ENCODE results near the gene CDK6.

The CDK6 gene

DNA sequence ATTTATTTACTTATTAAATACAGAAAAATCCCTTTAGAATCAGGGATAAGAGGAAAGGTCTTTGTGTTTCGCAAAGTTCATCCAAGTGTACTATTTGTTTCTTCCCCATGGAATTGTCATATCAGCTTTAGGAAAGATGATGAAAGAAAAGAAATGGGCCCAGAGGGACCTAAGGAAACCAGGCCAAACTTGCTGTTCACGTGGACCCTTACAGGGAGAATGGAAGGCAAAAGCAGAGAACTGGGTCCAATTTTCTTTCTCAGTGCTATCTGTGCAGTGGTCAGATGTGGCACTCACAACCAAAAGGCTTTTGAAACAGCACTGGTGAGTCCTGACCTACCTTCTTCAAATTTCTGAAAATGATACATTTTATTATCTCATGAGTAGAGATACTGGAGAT is 192.6 kb downstream of the CDK6 start:
- Histone ChIP-seq H3K27me3 (ENCODE audit: control insufficient read depth in 3 of 3, insufficient read depth in 3 of 3, low read depth in 1 of 3, low read length in 3 of 3) (no peaks in the 10 kb centered on the region), H4K91ac (ENCODE audit: low read depth, low read length, poor library complexity) (no peak overlapping the region), H3K18ac (ENCODE audit: low read length) (no peak overlapping the region), H3K4me1 (ENCODE audit: control insufficient read depth in 2 of 2, insufficient read depth in 1 of 2, low read depth in 1 of 2, low read length in 2 of 2) (no peaks in the 10 kb centered on the region), H3K9ac (ENCODE audit: low read depth, low read length, poor library complexity) (no peak overlapping the region), H2BK12ac (ENCODE audit: low read length) (no peak overlapping the region), H2AK5ac (ENCODE audit: low read depth, low read length) (no peak overlapping the region), H3K79me1 (ENCODE audit: low read depth, low read length) (no peaks in the 10 kb centered on the region), H3K36me3 (replicated peaks in 1 of 2; ENCODE audit: control insufficient read depth in 2 of 2, insufficient read depth in 2 of 2, low read length in 2 of 2) (no peaks in the 10 kb centered on the region), H3K9me3 (replicated peaks in 1 of 2; ENCODE audit: control insufficient read depth in 2 of 2, insufficient read depth in 1 of 2, low read depth in 1 of 2, low read length in 2 of 2) (peaks cover 0 to 3% of the 10 kb centered on the region in 2 donors), H2BK5ac (ENCODE audit: low read length) (no peak overlapping the region), H3K27ac (replicated peaks; ENCODE audit: low read length) (no peak overlapping the region), H4K8ac (ENCODE audit: low read depth, low read length) (no peak overlapping the region), H2BK15ac (ENCODE audit: low read length) (no peak overlapping the region), H3K4ac (ENCODE audit: low read length) (no peak overlapping the region), H2AFZ (ENCODE audit: low read length) (no peak overlapping the region), H3K4me2 (ENCODE audit: insufficient read depth, low read length, poor library complexity, severe bottlenecking) (no peak overlapping the region), H3K23ac (ENCODE audit: low read depth, low read length, poor library complexity) (no peak overlapping the region), H2BK120ac (ENCODE audit: low read depth, low read length) (no peak overlapping the region), H3K14ac (ENCODE audit: low read length) (no peak overlapping the region), H3K4me3 (ENCODE audit: low read length in 2 of 2) (no peak overlapping the region)
- no peak for DNase-seq (ENCODE audit: low spot score)
- WGBS, 2 donors (ENCODE audit: extremely low coverage in 2 of 2, insufficient read length in 2 of 2, insufficient replicate concordance in 1 of 2) = no CpG with 5 or more reads among the region's 2 CpGs

DNA sequence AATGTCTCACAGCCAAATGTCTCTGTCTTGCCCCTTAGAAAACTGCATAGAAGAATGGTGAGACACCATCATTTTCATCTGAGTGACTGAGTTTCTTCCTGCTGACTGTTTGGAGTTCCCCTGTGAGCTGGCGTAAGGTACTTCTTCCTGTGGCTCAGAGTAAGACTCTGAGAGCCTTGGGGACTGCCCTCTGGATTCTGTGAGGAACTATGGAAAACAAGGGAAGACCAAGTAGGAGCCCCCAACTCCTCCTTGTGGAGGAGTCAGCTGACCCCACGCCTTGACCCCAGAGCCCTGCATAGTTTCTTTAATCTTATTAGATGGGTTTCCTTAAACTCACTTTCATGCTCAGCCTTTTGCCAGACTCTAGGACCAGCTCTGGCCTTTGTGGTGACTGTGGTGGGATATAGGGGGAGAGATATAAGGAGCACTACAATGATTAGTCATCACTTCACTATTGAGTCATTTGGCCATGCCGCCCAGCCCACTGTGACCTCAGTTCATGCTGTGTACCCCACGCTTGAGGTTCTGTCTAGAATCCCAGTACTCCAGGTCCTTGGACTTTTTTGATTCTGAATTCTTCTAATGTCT is 194.4 kb downstream of the CDK6 start:
- Histone ChIP-seq H3K4me2 (ENCODE audit: insufficient read depth, low read length, poor library complexity, severe bottlenecking) (no peak overlapping the region), H2BK12ac (ENCODE audit: low read length) (no peak overlapping the region), H3K4me1 (ENCODE audit: control insufficient read depth in 2 of 2, insufficient read depth in 1 of 2, low read depth in 1 of 2, low read length in 2 of 2) (no peaks in the 10 kb centered on the region), H4K91ac (ENCODE audit: low read depth, low read length, poor library complexity) (no peak overlapping the region), H3K18ac (ENCODE audit: low read length) (no peak overlapping the region), H4K8ac (ENCODE audit: low read depth, low read length) (no peak overlapping the region), H2BK15ac (ENCODE audit: low read length) (no peak overlapping the region), H3K27ac (replicated peaks; ENCODE audit: low read length) (no peak overlapping the region), H2BK5ac (ENCODE audit: low read length) (no peak overlapping the region), H2AK5ac (ENCODE audit: low read depth, low read length) (no peak overlapping the region), H3K23ac (ENCODE audit: low read depth, low read length, poor library complexity) (no peak overlapping the region), H3K9ac (ENCODE audit: low read depth, low read length, poor library complexity) (no peak overlapping the region), H3K36me3 (replicated peaks in 1 of 2; ENCODE audit: control insufficient read depth in 2 of 2, insufficient read depth in 2 of 2, low read length in 2 of 2) (no peaks in the 10 kb centered on the region), H2BK120ac (ENCODE audit: low read depth, low read length) (no peak overlapping the region), H2AFZ (ENCODE audit: low read length) (no peak overlapping the region), H3K27me3 (ENCODE audit: control insufficient read depth in 3 of 3, insufficient read depth in 3 of 3, low read depth in 1 of 3, low read length in 3 of 3) (no peaks in the 10 kb centered on the region), H3K79me1 (ENCODE audit: low read depth, low read length) (no peaks in the 10 kb centered on the region), H3K9me3 (replicated peaks in 1 of 2; ENCODE audit: control insufficient read depth in 2 of 2, insufficient read depth in 1 of 2, low read depth in 1 of 2, low read length in 2 of 2) (peaks cover 0 to 3% of the 10 kb centered on the region in 2 donors), H3K14ac (ENCODE audit: low read length) (no peak overlapping the region), H3K4me3 (ENCODE audit: low read length in 2 of 2) (no peak overlapping the region), H3K4ac (ENCODE audit: low read length) (no peak overlapping the region)
- DNase-seq (ENCODE audit: low spot score) = no peak
- WGBS, 2 donors (ENCODE audit: extremely low coverage in 2 of 2, insufficient read length in 2 of 2, insufficient replicate concordance in 1 of 2) = no CpG with 5 or more reads among the region's 4 CpGs

DNA sequence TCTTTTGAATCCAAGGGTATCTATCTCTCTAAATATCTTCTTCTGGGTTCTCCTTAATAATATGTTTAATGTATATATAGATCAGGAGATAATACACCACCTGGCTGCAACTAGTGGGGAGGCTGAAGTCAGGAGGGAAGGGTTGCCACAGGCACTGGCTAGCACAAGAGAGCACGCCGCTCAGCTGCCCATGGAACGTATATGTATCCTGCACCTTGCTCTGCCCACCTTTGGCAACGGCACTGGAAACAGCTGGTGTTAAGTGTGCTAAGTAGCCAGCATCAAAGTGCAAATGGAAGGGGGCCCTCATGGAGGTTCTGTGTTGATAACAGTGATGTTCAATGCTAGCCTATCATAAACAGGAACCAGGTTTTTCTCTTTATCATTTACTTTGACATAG is 196.4 kb downstream of the CDK6 start:
- H3K18ac ChIP-seq (ENCODE audit: low read length) = no peak overlapping the region
- H3K79me1 ChIP-seq (ENCODE audit: low read depth, low read length) = no peaks in the 10 kb centered on the region
- no peak for DNase-seq (ENCODE audit: low spot score)
- no peak overlapping the region for H2BK15ac ChIP-seq (ENCODE audit: low read length)
- no peak overlapping the region for H3K9ac ChIP-seq (ENCODE audit: low read depth, low read length, poor library complexity)
- no peak overlapping the region for H3K14ac ChIP-seq (ENCODE audit: low read length)
- no peak overlapping the region for H2BK12ac ChIP-seq (ENCODE audit: low read length)
- H3K23ac ChIP-seq (ENCODE audit: low read depth, low read length, poor library complexity) = no peak overlapping the region
- WGBS, 2 donors (ENCODE audit: extremely low coverage in 2 of 2, insufficient read length in 2 of 2, insufficient replicate concordance in 1 of 2) = no CpG with 5 or more reads among the region's 4 CpGs
- H3K27me3 ChIP-seq (ENCODE audit: control insufficient read depth in 3 of 3, insufficient read depth in 3 of 3, low read depth in 1 of 3, low read length in 3 of 3) = no peaks in the 10 kb centered on the region
- H3K4me3 ChIP-seq (ENCODE audit: low read length in 2 of 2) = no peak overlapping the region
- H3K36me3 ChIP-seq (replicated peaks in 1 of 2; ENCODE audit: control insufficient read depth in 2 of 2, insufficient read depth in 2 of 2, low read length in 2 of 2) = no peaks in the 10 kb centered on the region
- H3K4me1 ChIP-seq (ENCODE audit: control insufficient read depth in 2 of 2, insufficient read depth in 1 of 2, low read depth in 1 of 2, low read length in 2 of 2) = peaks cover 0 to 4% of the 10 kb centered on the region in 2 donors
- H2AFZ ChIP-seq (ENCODE audit: low read length) = no peak overlapping the region
- no peak overlapping the region for H2AK5ac ChIP-seq (ENCODE audit: low read depth, low read length)
- no peak overlapping the region for H2BK5ac ChIP-seq (ENCODE audit: low read length)
- H4K8ac ChIP-seq (ENCODE audit: low read depth, low read length) = no peak overlapping the region
- no peak overlapping the region for H2BK120ac ChIP-seq (ENCODE audit: low read depth, low read length)
- no peak overlapping the region for H4K91ac ChIP-seq (ENCODE audit: low read depth, low read length, poor library complexity)
- H3K4ac ChIP-seq (ENCODE audit: low read length) = no peak overlapping the region
- H3K4me2 ChIP-seq (ENCODE audit: insufficient read depth, low read length, poor library complexity, severe bottlenecking) = no peak overlapping the region
- H3K27ac ChIP-seq (replicated peaks; ENCODE audit: low read length) = no peak overlapping the region
- peaks cover 0 to 3% of the 10 kb centered on the region in 2 donors for H3K9me3 ChIP-seq (replicated peaks in 1 of 2; ENCODE audit: control insufficient read depth in 2 of 2, insufficient read depth in 1 of 2, low read depth in 1 of 2, low read length in 2 of 2)

DNA sequence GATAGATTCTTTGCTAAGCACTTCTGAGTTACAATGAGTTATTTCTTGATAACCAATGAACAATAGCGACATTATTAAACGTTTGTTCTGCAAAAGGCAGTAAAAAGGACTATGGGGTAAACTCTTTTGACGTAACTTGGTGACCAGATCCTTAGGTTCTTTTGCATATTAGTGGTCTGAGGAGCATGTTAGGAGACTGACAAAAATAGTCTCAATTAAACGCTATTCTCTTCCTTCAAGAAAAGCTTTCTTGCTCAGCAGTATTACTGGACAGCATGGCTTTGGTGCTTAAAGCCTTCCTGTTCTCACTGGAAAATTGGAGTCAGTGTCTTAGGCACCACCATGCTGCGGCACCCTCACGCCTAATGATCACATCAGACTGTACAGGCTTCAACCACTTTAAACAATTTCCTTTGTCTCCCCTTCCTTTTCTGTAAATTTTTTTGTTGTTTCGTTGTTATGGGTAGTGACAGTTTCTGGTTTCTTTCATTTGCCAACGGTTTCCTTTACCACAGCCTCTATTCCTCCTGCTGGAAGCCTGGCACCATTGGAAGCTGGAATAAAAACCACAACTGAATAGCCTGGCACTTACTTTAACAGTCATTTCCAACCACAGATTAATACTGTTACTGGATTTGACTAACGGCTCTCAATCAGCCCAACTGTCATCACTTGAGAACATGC is 197.0 kb downstream of the CDK6 start:
- no peak for DNase-seq (ENCODE audit: low spot score)
- Histone ChIP-seq H3K4me2 (ENCODE audit: insufficient read depth, low read length, poor library complexity, severe bottlenecking) (no peak overlapping the region), H3K4me3 (ENCODE audit: low read length in 2 of 2) (no peak overlapping the region), H3K36me3 (replicated peaks in 1 of 2; ENCODE audit: control insufficient read depth in 2 of 2, insufficient read depth in 2 of 2, low read length in 2 of 2) (no peaks in the 10 kb centered on the region), H3K27ac (replicated peaks; ENCODE audit: low read length) (no peak overlapping the region), H3K18ac (ENCODE audit: low read length) (no peak overlapping the region), H3K9ac (ENCODE audit: low read depth, low read length, poor library complexity) (no peak overlapping the region), H2BK15ac (ENCODE audit: low read length) (no peak overlapping the region), H3K27me3 (ENCODE audit: control insufficient read depth in 3 of 3, insufficient read depth in 3 of 3, low read depth in 1 of 3, low read length in 3 of 3) (no peaks in the 10 kb centered on the region), H4K8ac (ENCODE audit: low read depth, low read length) (no peak overlapping the region), H3K23ac (ENCODE audit: low read depth, low read length, poor library complexity) (no peak overlapping the region), H3K79me1 (ENCODE audit: low read depth, low read length) (no peaks in the 10 kb centered on the region), H2AFZ (ENCODE audit: low read length) (no peak overlapping the region), H4K91ac (ENCODE audit: low read depth, low read length, poor library complexity) (no peak overlapping the region), H2BK120ac (ENCODE audit: low read depth, low read length) (no peak overlapping the region), H3K4me1 (ENCODE audit: control insufficient read depth in 2 of 2, insufficient read depth in 1 of 2, low read depth in 1 of 2, low read length in 2 of 2) (peaks cover 0 to 9% of the 10 kb centered on the region in 2 donors), H3K14ac (ENCODE audit: low read length) (no peak overlapping the region), H2AK5ac (ENCODE audit: low read depth, low read length) (no peak overlapping the region), H2BK12ac (ENCODE audit: low read length) (no peak overlapping the region), H3K4ac (ENCODE audit: low read length) (no peak overlapping the region), H2BK5ac (ENCODE audit: low read length) (no peak overlapping the region), H3K9me3 (replicated peaks in 1 of 2; ENCODE audit: control insufficient read depth in 2 of 2, insufficient read depth in 1 of 2, low read depth in 1 of 2, low read length in 2 of 2) (peaks cover 0 to 3% of the 10 kb centered on the region in 2 donors)
- no CpG with 5 or more reads among the region's 9 CpGs for WGBS, 2 donors (ENCODE audit: extremely low coverage in 2 of 2, insufficient read length in 2 of 2, insufficient replicate concordance in 1 of 2)

Data from neuronal stem cell (in vitro differentiated cells).